Endometrium (tissue), 2 donors: ENCODE results near the gene TMEM214.

Source experiments
- FAIRE-seq: peaks from 2 replicates; lab custom pipeline; 2012; peaks lifted over from hg19 to GRCh38; lab: Jason Lieb, UNC
- donor health status: control.
- donor health status: control.

Gene TMEM214

DNA sequence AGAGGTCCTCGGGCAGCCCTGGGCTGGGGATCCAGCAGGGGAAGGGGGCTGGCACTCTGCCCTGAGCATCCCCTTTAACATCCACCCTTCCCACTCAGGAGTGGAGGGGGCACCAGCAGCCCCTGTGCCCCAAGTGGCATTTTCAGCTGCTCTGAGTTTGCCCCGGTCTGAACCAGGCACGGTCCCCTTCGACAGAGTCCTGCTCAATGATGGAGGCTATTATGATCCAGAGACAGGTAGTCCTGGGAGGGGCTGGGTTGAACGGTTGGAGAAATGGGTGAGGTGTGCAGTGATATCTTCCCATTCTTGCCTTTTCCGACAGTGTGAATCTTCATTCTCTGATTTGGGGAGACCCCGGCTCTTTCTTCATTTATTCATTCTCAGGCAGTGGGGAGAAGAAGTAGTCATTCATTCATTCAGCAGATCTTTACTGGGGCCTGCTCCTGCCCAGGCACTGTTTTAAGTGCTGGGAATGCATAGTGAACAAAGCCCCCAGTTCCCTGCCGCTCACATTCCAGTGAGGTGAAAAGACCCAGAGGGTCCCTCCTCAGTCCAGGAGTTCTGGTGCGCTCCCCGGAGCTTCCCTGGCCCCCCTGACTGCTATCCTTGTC lies 52.4 kb downstream of the TMEM214 start:
- FAIRE-seq: no peak

DNA sequence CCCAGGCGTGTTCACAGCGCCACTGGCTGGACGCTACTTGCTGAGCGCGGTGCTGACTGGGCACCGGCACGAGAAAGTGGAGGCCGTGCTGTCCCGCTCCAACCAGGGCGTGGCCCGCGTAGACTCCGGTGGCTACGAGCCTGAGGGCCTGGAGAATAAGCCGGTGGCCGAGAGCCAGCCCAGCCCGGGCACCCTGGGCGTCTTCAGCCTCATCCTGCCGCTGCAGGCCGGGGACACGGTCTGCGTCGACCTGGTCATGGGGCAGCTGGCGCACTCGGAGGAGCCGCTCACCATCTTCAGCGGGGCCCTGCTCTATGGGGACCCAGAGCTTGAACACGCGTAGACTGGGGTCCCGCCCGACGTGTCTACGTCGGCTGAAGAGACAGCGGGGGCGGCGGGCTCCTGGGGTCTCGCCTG lies 52.9 kb downstream of the TMEM214 start:
- no peak for FAIRE-seq

DNA sequence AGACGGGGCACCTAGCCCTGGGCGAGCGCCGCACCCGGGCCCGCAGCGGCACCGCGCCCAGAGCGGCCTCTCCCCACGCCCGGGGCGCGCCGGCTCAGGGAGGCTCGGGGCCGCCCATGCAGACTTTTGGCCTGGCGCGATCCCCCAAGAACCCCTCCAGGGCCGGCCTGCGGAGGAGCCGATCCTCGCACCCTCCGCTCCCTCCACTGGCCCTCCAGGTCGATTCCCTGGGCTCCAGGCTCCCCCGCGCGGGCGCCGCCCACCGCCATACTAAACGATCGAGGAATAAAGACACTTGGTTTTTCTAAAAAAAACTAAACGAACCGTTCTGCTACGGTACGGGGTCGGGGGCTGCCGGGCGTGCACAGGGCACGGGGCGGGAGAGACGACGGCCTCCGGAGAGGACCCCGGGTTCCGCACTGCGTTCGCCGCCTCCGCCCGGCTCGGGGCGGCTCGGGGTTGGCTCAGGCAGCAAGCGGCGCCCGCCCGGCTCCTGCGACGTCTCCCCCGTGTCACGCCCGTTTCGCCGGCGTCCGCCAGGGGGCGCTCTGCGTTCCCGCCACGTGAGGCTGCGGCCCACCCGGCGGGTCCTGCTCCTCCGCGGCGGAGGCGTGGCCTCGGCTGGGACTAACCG lies 53.4 kb downstream of the TMEM214 start:
- FAIRE-seq: no peak

DNA sequence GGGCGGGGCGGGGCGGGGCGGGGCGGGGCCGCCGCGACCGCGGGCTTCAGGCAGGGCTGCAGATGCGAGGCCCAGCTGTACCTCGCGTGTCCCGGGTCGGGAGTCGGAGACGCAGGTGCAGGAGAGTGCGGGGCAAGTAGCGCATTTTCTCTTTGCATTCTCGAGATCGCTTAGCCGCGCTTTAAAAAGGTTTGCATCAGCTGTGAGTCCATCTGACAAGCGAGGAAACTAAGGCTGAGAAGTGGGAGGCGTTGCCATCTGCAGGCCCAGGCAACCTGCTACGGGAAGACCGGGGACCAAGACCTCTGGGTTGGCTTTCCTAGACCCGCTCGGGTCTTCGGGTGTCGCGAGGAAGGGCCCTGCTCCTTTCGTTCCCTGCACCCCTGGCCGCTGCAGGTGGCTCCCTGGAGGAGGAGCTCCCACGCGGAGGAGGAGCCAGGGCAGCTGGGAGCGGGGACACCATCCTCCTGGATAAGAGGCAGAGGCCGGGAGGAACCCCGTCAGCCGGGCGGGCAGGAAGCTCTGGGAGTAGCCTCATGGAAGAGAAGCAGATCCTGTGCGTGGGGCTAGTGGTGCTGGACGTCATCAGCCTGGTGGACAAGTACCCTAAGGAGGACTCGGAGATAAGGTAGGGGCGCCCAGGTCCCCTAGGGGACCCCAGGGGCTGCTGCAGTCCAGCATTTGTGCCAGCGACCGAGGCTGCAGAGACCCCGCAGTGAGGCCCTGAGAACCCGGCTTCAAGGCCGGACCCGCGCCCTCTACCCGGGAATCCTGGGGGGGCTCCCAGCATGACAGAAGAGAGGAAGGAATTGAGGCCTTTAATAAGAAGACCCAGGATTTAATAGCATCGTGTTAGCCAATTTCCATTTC lies 54.2 kb downstream of the TMEM214 start, which contains the start of gene KHK:
TSS of gene KHK (plus strand) at position 49 of the 870 bp plus-strand sequence. CDS start at position 537, 488 bp downstream.
- FAIRE-seq: no peak

DNA sequence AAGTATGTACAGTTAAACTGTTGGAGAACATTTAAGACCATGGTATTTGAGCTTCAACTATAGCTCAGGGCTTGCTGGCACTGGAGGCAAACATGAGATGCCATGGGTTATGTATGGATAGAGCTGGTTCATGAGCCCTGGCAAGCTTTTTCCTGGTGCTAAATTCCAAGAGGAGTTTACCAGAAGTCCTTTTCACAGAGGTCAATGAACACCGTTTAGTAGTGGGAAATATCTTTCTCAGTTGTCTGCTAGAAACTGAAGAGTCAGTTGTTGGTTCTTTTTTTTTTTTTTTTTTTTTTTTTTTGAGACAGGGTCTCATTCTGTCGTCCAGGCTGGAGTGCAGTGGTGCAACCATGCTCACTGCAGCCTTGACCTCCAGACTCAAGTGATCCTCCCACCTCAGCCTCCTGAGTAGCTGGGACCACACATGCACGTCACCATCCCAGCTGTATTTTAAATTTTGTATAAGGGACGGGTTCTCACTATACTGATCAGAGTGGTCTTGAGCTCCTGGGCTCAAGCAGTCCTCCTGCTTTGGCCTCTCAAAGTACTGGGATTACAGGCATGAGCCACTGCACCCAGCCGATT lies 55.2 kb downstream of the TMEM214 start:
- FAIRE-seq: no peak

DNA sequence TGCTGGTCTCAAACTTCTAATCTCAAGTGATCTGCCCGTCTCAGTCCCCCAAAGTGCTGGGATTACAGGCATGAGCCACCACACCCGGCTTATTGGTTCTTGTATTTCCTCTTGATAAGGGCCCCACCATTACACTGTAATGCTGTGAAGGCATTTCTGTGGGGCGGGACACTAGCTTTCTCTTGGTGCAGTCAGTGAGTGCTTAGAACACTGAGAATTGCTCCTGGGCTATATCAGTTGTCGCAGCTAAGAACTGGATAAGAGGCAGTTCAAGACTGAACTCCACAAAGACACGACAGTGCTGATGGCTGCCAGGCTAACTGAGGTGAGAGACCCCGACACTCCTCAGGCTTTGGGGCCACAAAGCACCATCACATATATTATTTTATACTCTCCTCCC lies 55.9 kb downstream of the TMEM214 start:
- FAIRE-seq: no peak

DNA sequence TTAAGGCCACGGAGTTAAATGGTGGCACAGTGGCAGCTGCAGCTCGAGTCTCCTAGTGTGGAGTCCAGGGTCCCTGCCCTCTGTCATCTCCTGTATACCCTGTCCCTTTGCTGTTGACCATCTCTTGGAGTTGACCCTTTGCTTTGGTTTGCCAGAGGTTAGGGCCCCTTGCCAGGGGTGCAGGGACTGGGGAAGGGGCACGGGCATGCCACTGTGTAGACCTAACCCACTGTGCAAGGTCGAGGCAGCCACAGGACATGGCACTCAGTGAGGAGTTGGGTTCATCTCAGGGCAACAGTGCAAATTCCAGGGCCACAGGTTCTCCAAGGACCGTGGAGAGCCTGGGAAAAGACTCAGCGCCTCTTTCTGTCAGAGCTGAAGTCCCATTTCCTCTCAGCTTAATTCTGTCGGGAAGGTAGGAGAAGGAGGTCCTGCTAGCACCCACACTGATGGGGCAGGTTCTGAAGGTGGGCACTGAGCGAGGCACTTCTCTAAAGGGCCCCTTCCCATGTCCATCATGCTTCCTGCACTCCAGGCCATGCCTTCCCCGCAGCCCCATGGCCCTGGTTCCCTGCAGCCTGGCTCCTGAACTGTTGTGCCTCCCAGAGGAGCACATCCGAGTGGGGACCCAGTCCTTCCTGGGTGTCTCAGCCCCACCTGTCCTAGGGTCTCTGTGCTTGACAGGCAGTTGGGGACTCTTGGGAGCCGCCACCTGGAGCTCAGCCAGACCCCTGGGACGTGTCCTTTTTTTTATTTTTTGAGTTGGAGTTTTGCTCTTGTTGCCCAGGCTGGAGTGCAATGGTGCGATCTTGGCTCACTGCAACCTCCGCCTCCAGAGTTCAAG lies 56.6 kb downstream of the TMEM214 start:
- FAIRE-seq: no peak
